UCSD-AML1 (cell line): Measurements from ENCODE around the gene P2RY8.
"Not testable (repeated sequence)": the region's sequence is repeated elsewhere in the genome, so short reads cannot be mapped to it uniquely, and the experiment has no call there.

Experiments
- DNase-seq: peaks from one replicate; lab custom pipeline; 2025; ENCODE audit not compliant: unreplicated experiment; lab: John Stamatoyannopoulos, UW

Gene P2RY8, protein sequence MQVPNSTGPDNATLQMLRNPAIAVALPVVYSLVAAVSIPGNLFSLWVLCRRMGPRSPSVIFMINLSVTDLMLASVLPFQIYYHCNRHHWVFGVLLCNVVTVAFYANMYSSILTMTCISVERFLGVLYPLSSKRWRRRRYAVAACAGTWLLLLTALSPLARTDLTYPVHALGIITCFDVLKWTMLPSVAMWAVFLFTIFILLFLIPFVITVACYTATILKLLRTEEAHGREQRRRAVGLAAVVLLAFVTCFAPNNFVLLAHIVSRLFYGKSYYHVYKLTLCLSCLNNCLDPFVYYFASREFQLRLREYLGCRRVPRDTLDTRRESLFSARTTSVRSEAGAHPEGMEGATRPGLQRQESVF

DNA sequence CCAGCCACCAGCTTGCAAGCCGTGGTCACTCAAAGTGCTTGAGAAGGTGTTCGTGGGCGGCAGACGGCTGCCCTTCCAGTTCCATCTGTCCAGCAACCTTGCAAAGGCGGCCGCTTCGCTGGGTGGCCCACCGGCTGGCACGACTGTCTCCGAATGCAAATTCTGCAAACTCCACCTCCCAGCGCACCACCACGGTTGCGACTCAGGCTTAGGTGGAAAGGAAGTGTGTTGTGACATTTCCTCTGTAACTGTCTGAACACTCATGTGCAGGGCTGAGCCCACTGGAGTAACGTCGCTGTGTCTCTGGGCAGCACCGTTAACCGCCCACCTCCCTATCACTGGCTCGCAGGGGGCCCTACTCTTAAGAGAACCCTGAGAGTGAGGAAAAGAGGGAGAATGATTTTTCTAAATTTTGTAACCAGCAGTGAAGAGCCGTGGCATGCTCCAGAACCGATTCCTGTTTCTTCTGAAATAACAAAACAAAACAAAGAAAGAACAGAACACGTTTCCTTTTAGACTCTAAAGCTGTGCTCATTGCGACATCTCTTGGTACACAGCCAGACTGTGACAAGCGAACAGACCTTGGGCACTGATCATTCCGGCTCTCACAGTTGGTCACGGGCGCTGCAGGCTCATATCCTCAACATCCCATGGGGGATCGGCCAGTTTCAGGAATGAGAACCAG is at the start of gene P2RY8:
P2RY8 (minus strand) TSS at position 155 of the 685 bp plus-strand sequence. CDS start 70,627 bp downstream, outside the sequence.
- peak; percentile 76 for DNase-seq

DNA sequence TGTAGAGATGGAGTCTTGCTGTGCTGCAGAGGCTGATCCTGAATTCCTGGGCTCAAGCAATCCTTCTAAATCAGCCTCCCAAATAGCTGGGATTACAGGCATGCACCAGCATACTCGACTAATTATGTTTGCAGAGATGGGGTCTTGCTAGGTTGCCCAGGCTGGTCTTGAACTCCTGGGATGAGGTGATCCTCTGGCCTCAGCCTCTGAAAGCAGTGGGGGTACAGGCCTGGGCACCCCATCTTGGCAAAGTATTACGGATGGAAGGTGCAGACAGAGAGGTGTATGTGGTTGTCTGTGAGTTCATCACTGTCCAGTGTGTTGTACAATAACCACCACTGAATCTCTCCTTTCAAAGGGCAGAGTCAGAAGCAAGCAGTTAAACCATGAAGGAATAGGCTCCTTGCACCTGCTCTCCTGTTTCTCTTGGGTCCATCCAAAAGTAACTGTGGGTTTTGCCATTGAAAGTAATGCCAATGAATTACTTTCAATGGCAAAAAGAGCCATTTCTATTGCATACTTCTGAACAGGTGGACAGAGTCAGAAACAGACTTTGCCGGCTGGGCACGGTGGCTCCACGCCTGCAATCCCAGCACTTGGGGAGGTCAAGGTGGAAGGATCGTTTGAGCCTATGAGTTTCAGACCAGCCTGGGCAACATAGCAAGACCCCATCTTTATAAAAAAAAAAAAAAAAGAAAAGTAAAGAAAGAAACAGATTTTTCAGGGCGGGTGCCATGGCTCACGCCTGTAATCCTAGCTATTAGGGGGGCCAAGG is 47.4 kb upstream of the P2RY8 start:
- no peak for DNase-seq

DNA sequence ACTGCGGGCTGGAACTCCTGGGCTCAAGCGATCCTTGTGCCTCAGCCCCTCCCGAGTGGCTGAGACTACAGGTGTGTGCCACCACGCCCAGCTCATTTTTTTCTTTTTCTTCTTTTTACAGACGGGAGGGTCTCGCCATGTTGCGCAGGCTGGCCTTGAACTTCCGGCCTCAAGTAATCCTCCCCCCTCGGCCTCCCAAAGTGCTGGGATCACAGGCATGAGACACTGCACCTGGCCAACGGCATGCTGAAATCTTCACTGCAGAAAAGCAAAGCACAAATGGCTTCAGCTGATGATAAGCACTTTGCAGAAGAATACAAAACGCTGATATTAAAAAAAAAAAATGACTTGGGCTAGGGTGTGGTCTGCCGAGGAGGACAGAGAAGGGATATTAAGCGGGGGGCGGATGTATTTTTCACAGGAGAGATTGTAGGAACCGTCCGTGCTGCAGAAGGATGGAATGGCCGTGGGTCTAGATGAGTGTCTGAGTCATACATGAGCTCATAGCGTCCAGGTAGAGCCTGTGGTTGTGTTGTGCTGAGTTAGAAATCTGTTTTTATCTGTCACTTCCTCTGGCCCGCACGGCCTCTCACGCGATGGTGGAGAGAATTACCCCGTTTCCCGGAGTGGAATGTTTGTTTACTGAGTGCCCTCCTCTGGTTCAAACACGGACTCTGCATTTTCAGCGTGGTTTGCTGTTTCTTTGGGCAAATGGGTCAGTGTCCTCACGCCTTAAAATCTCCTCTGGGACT is 45.9 kb upstream of the P2RY8 start:
- peak; percentile 37 for DNase-seq

DNA sequence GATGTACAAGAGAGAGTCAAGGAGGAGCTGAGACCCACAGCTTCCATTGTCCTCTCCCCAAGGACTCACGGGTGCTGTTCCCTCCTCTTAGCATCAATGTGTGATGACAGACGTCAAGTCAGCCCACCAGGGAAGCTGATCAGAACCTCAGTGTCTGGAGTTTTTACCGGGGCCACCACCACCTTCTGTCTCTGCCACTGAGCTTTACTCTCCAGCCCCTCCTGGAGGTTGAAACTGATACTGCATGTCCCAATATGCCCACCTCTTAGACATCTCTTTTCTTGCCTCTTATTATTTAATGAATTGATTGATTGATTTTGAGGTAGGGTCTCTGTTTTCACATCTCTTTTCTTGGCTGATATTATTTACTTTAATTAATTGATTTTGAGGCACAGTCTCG is 44.1 kb upstream of the P2RY8 start:
- peak; percentile 47 for DNase-seq

DNA sequence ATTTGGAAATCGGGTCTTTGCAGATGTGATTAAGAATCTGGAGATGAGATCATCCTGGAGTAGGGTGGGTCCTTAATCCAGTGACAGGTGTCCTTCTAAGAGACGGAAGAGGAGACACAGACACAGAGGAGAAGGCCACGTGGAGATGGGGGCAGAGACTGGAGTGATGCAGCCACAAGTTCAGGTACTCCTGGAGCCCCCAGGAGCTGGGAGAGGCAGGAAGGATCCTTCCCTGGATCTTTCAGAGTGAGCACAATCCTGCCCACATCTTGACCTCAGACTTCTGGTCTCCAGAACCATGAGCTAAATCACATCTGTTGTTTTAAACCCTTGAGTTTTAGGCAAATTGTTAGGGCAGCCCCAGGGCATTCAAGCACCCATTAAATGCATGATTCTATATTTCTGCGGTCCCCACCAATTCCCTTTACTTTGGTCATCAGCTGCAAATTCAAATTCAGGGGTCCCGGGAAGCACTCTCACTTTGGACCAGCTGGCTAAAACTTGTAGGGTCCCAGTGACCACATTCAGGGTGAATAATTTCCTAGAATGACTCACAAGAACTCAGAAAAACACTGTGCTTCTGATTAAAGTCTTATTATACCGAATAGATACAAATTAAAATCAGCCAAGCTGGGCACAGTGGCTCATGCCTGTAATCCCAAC is 41.7 kb upstream of the P2RY8 start:
- DNase-seq = no peak

DNA sequence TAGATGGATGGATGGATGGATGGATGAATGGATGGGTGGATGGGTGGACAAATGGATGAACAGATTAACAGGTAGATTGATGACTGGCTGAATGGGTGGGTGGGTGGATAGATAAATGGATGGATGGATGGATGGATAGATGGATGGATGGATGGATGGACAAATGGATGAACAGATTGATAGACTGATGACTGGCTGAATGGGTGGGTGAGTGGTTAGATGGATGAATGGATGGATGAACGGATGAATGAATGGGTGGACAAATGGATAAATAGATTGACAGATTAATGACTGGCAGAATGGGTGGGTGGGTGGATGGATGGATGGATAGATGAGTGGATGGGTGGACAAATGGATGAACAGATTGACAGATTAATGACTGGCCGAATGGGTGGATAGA is 40.9 kb upstream of the P2RY8 start:
- no peak for DNase-seq

DNA sequence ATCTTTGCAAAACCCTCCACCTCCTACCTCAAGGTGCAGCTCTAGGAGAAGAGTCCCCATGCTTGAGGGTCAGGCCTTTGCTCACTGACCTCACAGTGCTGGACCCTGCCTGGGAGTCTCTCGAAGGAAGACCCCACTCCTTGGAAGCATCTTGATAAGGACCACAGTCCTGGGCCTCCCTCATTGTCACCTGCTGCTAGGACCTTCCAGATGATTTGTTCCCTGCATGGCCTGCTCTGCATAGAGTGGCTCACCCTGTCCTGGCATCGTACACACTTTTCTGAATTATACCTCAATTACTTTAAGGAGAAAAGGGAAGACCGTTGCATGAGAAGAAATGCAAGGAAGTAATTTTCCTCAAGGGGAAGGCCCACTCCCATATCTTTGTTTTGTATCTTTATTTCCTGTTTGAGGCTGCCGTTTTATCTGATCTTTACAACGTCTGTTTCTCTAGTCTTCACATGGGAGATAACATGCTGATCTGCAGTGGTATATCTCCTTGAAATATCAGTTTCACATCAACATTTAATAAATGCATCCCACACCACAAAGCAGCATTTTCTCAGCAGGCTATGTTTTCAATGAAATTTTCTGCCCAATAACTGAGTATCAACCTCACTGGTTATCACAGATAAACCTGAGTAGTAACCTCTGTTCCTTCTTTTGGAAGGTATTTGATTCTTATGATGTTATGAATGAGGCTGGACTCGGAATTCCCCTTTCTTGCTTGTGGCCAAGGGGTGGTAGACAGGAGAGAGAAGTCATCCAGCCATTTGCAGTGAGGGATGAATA is 39.4 kb upstream of the P2RY8 start:
- no peak for DNase-seq

DNA sequence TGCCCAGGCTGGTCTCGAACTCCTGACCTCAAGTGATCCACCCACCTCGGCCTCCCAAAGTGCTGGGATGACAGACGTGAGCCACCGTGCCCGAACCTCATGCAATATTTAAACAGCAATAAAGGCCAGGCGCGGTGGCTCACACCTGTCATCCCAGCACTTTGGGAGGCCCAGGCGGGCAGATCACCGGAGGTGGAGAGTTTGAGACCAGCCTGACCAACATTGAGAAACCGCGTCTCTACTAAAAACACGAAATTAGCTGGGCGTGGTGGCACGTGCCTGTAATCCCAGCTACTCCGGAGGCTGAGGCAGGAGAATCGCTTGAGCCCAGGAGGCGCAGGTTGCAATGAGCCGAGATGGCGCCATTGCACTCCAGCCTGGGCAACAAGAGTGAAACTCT is 37.2 kb upstream of the P2RY8 start:
- DNase-seq = not testable (repeated sequence)

DNA sequence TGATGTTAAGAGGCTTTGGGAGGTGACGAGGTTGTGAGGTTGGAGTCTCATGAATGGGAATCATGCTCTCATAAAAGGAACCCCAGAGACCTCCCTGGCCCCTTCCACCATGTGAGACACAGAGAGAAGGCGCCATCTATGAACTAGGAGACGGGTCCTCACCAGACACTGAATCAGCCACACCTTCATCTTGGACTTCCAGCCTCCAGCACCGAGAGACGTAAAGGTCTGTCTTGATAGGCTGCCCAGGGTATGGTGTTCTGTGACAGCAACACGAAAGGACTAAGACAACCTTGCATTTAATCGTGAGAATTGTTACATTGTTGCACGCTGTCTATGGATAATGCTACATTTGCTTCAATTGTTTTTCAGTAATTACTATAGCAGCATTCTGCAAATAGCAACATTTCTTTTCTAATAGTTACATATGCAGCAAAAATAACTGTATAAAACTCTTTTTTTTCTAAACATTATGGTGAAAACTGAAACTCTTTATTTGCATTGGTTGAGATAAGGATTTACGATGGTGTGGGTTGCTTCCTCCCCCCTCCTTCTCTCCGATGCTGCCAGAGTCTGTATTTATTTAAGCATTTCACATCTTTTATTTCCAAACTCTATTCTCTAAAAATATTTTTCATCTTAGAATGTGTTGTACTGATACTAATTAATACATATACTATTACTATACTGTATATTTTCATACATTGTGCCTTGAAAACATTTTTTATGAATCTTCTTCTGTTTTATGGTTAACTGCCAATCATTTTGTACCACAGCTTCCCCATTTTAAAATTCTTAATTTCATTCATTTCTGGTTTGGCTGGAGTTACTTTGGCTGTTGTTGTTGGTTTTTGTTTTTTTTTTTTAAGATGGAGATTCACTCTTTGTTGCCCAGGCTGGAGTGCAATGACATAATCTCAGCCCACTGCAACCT is 28.0 kb upstream of the P2RY8 start:
- no peak for DNase-seq

DNA sequence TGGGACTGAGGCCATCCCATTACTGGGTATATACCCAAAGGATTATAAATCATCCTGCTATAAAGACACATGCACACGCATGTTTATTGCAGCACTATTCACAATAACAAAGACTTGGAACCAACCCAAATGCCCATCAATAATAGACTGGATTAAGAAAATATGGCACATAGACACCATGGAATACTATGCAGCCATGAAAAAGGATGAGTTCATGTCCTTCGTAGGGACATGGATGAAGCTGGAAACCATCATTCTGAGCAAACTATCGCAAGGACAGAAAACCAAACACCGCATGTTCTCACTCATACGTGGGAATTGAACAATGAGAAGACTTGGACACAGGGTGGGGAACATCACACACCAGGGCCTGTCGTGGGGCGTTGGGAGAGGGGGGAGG is 27.1 kb upstream of the P2RY8 start:
- not testable (repeated sequence) for DNase-seq

DNA sequence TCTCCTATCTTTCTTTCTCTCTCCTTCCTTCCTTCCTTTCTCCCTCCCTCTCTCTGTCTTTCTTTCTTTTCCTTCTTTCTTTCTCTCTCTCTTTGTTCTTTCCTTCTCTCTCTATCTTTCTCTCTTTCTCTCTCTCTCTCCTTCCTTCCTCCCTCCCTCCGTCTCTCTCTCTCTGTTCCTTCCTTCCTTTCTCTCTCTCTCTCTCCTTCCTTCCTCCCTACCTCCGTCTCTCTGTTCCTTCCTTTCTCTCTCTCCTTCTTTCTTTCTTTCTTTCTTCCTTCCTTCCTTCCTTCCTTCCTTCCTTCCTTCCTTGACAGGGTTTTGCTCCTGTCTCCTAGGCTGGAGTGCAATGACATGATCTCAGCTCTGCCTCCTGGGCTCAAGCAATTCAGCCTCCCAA is 24.2 kb upstream of the P2RY8 start:
- DNase-seq = no peak

DNA sequence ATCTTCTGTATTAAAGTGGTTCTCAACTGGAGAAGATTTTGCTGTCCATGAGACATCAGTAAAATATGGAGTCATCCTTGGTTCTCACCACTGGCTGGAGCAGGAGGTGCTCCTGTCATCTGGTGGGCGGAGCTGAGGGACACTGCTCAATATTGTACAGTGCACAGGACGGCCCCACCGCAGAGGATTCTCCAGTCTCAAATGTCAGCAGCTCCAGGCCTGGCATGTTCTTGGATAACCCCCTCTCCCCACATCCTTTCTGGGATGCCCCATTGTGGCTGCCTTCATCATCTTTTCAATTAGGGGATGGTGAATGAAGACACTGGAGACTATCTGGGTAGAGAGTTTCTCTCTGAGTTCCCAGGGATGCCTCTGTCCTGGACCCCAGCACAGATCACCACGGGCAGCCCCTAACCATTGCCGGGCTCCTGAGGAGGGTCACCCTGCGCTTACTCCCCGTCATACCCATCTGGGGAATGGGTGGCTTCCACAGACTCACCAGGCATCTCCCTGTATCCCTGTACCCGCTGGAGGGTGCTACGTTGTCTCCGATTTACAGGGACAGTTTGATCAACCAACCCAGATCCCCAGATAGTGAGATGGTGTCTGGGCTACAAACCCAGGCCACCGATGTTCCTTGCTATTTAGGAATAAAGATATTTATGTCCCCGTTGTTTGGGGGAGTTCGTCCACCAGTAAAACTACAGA is 21.9 kb upstream of the P2RY8 start:
- no peak for DNase-seq

DNA sequence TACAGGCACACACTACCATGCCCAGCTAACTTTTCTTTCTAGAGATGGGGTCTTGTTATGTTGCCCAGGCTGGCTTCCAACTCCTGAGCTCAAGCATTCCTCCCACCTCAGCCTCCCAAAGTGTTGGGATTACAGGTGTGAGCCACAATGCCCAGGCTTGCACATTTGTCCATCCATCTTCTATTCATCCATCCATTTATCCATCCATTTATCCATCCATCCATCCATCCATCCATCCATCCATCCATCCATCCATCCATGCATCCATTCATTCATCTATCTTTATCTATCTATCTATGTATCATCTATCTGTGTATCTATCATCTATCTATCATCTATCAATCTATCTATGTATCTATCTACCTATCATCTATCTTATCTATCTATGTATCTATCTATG is 20.5 kb upstream of the P2RY8 start:
- not testable (repeated sequence) for DNase-seq

DNA sequence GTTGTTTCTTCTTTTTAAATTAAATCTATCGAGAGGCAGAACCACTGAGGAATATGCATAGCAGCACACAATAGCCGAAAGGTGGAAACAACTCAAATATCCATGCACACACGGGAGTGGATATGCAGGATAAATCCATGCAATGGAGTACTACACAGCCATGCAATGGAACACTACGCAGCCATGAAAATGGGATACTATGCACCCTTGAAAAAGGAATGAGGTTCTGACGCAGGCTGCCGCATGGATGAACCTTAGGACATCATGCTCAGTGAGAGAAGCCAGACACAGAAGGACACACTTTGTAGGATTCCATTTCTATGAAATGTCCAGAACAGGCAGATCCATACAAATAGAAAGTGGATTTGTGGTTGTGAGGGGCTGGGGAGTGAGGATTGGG is 18.4 kb upstream of the P2RY8 start:
- no peak for DNase-seq

DNA sequence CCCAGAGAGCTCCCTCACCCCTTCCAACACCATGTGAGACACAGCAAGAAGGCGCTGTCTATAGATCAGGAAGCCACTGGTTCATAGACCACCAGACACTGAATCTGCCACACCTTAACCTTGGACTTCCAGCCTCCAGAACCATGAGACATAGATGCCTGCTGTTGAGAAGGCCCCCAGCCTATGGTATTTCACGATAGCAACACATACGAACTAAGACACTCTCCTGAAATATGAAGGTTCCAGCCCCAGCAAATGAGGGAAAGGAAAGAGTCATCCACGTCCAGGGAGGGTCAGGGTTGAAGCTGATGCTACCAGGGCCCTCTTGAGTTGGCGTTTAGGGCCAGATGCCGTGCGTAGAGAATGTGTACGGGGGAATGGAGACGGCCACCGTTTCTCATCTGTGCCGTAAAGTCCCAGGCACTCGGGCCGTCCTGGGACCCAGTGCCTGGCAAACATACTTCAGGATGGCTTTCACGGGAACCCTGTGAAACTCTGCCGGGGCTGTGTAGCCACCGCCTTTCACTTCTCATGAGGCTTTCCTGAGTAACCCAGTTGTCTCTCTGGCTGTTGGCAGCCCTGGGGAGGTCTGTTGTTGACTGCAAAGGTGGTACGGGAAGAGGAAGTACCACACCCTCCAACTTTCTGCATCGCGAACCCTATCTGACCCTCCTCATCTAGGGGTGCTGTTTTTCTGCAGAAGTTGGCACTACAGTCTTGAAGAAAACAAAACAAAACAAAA is 17.7 kb upstream of the P2RY8 start:
- peak; percentile 22 for DNase-seq

DNA sequence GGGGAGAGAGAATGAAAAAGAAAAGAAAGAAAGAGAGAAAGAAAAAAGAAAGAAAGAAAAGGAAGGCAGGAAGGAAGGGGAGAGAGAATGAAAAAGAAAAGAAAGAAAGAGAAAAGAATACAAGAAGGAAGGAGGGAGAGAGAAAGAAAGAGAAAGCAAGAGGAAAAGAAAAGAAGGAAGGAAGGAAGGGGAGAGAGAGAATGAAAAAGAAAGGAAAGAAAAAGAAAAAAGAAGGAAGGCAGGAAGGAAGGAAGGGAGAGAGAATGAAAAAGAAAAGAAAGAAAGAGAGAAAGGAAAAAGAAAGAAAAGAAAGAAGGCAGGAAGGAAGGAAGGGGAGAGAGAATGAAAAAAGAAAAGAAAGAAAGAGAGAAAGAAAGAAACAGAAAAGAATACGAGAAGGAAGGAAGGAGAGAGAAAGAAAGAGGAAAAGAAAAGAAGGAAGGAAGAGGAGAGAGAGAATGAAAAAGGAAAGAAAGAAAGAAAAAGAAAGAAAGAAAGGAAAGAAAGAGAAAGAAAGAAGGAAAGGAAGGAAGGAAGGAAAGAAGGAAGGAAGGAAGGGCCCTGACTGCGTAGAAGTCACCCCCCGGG is 15.1 kb upstream of the P2RY8 start:
- DNase-seq = no peak

DNA sequence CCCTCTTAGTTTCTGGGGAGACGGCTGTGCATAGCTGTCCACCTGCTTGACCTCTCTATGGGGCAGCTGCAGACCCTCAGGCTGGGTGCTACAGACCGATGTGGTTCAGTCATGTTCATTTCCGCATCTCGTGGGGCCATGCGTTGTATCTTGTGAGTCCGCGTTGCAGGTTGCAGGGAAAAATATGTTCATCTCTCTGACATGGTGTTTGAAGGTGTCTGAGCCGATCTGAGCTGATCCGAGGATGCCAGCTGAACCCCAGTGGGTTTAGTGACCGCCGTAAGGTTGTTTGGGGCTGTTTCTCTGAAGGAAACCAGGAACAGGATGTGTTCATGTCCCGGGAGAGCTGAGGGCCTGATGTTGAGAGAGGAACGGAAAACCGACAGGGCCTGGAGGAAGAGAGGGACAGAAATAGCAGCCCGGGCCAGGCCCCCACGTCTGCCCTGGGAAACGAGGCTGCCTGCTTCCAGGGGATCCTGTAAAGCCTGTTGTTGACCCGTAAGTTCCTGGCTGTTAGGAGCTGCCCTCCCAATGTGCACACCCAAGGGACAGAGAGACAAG is 9.8 kb upstream of the P2RY8 start:
- peak; percentile 82 for DNase-seq
